Neural crest cell (in vitro differentiated cells): ENCODE measurements around the gene SEMA6C. TPM values are rescaled to one million over a fixed set of nuclear protein-coding genes. Genes with fewer than 3 reads are reported as not detected.
"Not testable (repeated sequence)": the region's sequence is repeated elsewhere in the genome, so short reads cannot be mapped to it uniquely, and the experiment has no call there.

ENCODE experiments used
- DNase-seq: peaks from one replicate; pipeline ENCODE4 v3.0.0; 2021; ENCODE audit warnings: low read depth, mixed read lengths, low spot score
- H3K27ac Mint-ChIP-seq: one replicate; pipeline ENCODE4 v1.8.0; 2021; ENCODE audit warnings: mild to moderate bottlenecking, mixed read lengths; ENCODE audit not compliant: unreplicated experiment
- H3K27me3 Mint-ChIP-seq: 2 replicates; pipeline ENCODE4 v1.8.0; 2021; ENCODE audit warnings: low read depth, mild to moderate bottlenecking, mixed read lengths
- H3K36me3 Mint-ChIP-seq: 2 replicates; pipeline ENCODE4 v1.8.0; 2021; ENCODE audit warnings: low read depth, mild to moderate bottlenecking, mixed read lengths
- H3K4me1 Mint-ChIP-seq: 2 replicates; pipeline ENCODE4 v1.8.0; 2021; ENCODE audit warnings: mixed read lengths
- H3K4me3 Mint-ChIP-seq: one replicate; pipeline ENCODE4 v1.8.0; 2021; ENCODE audit warnings: mild to moderate bottlenecking, mixed read lengths
- H3K9me3 Mint-ChIP-seq: 2 replicates; pipeline ENCODE4 v1.8.0; 2021; ENCODE audit warnings: mixed read lengths
- long read RNA-seq: library from polyadenylated mRNA; unstranded; transcript quantifications from one replicate; pipeline ENCODE4 v2.0.0, GENCODE V29; 2020
- total RNA-seq: library from RNA; stranded (reverse); gene quantifications from 2 replicates; pipeline ENCODE4 v1.2.1, GENCODE V29; 2021
- TF ChIP-seq, protein P1 (sequence below): fragments of 200-600 bp; sonication (generic); conservative IDR thresholded peaks from 2 replicates; pipeline ENCODE4 v1.5.0; 2021; ENCODE audit warnings: antibody characterized with exemption, mild to moderate bottlenecking

The SEMA6C gene, protein sequence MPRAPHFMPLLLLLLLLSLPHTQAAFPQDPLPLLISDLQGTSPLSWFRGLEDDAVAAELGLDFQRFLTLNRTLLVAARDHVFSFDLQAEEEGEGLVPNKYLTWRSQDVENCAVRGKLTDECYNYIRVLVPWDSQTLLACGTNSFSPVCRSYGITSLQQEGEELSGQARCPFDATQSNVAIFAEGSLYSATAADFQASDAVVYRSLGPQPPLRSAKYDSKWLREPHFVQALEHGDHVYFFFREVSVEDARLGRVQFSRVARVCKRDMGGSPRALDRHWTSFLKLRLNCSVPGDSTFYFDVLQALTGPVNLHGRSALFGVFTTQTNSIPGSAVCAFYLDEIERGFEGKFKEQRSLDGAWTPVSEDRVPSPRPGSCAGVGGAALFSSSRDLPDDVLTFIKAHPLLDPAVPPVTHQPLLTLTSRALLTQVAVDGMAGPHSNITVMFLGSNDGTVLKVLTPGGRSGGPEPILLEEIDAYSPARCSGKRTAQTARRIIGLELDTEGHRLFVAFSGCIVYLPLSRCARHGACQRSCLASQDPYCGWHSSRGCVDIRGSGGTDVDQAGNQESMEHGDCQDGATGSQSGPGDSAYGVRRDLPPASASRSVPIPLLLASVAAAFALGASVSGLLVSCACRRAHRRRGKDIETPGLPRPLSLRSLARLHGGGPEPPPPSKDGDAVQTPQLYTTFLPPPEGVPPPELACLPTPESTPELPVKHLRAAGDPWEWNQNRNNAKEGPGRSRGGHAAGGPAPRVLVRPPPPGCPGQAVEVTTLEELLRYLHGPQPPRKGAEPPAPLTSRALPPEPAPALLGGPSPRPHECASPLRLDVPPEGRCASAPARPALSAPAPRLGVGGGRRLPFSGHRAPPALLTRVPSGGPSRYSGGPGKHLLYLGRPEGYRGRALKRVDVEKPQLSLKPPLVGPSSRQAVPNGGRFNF
- 30.7 and 33.7 TPM in 2 replicates for total RNA-seq
- long read RNA-seq = 0 reads

DNA sequence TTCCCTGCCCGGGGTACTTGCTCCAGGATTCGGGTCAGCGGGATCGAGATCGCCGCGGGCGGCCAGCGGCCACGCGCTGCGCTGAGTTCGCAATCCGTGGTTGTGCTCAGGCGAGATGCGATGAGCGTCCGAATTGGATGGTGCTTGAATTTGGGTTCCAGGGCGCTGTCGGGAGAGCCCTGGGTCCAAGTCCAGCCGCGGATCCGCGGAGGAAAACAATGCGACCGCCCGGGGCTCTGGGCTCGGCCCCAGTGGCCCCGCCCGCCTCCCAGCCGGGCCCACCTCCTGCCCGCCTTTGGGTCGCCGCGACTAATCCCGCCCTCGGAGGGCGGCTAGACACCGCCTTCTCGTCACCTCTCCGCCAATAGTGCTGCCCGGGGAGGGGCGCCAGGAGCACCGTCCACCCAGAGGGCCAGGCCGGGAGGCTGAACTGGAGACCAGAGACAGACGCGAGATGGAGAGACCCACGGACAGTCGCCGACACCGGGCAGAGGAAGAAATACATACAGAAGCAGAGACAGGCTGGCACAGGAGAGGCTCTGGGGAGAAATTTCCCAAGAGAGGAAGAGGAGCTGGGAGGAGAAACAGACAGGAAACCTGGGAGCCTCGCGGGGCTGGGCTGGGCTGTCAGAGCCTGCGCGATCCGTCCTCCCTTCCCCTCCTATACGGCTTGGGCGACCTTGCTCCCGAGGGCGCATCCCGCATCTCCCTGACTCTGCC, at the start of gene SEMA6C:
Gene SEMA6C, minus strand, starts transcription at position 220 of the 720 bp plus-strand sequence. CDS start 4,010 bp downstream, outside the sequence.
- Mint-ChIP-seq H3K4me1 (peaks cover 38% of the 10 kb centered on the region), H3K27ac (no peak within 1 kb of the TSS), H3K36me3 (no peaks in the 10 kb centered on the region)

DNA sequence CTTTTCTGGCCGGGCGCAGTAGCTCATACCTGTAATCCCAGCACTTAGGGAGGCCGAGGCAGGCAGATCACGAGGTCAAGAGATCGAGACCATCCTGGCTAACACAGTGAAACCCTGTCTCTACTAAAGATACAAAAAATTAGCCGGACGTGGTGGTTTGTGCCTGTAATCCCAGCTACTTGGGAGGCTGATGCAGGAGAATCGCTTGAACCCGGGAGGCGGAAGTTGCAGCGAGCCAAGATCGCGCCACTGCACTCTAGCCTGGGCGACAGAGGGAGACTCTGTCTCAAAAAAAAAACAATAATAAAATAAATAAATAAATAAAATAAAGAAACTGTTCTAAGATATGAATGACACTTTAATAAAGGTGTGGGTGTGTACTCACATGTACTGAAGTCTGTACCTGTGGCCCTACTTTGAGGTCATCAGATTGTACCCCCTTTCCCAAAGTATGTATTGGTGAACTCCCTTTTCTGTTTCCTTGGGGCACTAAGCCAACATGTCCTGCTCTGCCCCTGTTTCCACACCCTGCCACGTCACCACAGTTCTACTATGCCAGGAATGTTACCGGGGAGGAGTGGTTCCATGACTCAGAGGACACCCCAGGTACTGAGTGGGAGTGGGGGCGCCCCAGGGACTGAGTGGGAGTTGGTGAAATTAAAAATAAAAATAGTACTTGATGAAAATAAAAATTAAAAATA, 48.6 kb upstream of the SEMA6C start:
- not testable (repeated sequence) for H3K27ac Mint-ChIP-seq, DNase-seq, H3K36me3 Mint-ChIP-seq, H3K9me3 Mint-ChIP-seq
- Mint-ChIP-seq H3K27me3 (peaks cover 23% of the 10 kb centered on the region), H3K4me1 (peaks cover 34% of the 10 kb centered on the region), H3K4me3 (peak overlapping the region; percentile 52)

More for the DNA sequence above, at the start of gene SEMA6C:
- TF ChIP-seq, protein P1, sequence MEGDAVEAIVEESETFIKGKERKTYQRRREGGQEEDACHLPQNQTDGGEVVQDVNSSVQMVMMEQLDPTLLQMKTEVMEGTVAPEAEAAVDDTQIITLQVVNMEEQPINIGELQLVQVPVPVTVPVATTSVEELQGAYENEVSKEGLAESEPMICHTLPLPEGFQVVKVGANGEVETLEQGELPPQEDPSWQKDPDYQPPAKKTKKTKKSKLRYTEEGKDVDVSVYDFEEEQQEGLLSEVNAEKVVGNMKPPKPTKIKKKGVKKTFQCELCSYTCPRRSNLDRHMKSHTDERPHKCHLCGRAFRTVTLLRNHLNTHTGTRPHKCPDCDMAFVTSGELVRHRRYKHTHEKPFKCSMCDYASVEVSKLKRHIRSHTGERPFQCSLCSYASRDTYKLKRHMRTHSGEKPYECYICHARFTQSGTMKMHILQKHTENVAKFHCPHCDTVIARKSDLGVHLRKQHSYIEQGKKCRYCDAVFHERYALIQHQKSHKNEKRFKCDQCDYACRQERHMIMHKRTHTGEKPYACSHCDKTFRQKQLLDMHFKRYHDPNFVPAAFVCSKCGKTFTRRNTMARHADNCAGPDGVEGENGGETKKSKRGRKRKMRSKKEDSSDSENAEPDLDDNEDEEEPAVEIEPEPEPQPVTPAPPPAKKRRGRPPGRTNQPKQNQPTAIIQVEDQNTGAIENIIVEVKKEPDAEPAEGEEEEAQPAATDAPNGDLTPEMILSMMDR = no peak
- no peaks in the 10 kb centered on the region for H3K9me3 Mint-ChIP-seq
- DNase-seq = peak; percentile 80
- H3K4me3 Mint-ChIP-seq = peak within 1 kb of the TSS; percentile 88
- H3K27me3 Mint-ChIP-seq = peaks cover 3% of the 10 kb centered on the region

DNA sequence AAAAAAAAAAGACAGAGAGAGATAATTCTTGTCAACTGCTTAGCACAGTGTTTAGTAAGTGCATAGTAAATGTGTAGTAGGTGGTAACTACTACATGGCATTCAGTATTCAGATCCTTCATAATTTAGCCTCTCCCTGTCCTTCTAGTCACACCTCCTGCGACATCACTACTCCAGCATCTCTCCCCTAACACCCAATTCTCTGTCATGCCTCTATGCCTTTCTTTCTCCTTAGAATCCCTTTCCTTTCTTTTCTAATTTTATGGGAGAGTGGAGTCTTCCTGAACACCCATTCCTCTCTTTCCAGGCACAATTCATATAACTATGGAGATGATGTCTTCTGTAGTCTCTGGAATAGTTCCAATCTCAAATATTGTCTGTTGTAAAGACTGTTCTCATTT, 47.4 kb upstream of the SEMA6C start:
- peaks cover 25% of the 10 kb centered on the region for H3K27me3 Mint-ChIP-seq
- no peak overlapping the region for H3K27ac Mint-ChIP-seq
- TF ChIP-seq, protein P1 = no peak
- H3K9me3 Mint-ChIP-seq = no peaks in the 10 kb centered on the region
- no peaks in the 10 kb centered on the region for H3K36me3 Mint-ChIP-seq
- peaks cover 31% of the 10 kb centered on the region for H3K4me1 Mint-ChIP-seq
- H3K4me3 Mint-ChIP-seq = peak overlapping the region; percentile 39
- no peak for DNase-seq

DNA sequence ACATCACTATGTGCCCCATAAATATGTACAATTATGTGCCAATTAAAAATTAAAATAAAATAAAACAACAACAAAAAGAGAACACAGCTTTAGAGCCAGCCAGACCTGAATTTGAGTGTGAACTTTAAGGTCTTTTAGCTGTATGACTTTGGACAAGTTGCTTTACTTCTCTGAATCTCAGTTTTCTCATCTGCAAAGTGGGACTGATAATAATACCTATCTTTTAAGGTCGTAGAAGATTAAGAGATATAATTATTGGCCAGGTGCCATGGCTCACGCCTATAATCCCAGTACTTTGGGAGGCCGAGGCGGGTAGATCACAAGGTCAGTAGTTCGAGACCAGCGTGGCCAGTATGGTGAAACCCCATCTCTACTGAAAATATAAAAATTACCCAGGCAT, 46.9 kb upstream of the SEMA6C start:
- TF ChIP-seq, protein P1 = no peak
- H3K36me3 Mint-ChIP-seq = no peaks in the 10 kb centered on the region
- H3K27me3 Mint-ChIP-seq = peaks cover 25% of the 10 kb centered on the region
- no peaks in the 10 kb centered on the region for H3K9me3 Mint-ChIP-seq
- peaks cover 33% of the 10 kb centered on the region for H3K4me1 Mint-ChIP-seq
- no peak for DNase-seq
- H3K27ac Mint-ChIP-seq = no peak overlapping the region
- no peak overlapping the region for H3K4me3 Mint-ChIP-seq

DNA sequence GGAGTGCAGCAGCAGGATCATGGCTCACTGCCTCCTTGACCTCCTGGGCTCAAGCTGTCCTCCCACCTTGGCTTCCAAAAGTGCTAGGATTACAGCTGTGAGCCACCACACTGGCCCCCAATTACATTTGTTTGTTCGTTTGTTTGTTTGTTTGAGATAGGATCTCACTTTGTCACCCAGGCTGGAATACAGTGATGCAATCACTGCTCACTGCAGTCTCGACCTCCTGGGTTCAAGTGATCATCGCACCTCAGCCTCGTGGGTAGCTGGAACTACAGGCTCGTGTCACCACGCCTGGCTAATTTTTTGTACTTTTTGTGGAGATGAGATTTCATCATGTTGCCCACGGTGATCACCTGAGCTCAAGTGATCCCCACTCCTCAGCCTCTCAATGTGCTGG, 45.6 kb upstream of the SEMA6C start:
- Mint-ChIP-seq H3K4me1 (peaks cover 31% of the 10 kb centered on the region), H3K36me3 (no peaks in the 10 kb centered on the region), H3K27me3 (peaks cover 25% of the 10 kb centered on the region), H3K4me3 (peak overlapping the region; percentile 19), H3K27ac (no peak overlapping the region), H3K9me3 (no peaks in the 10 kb centered on the region)
- TF ChIP-seq, protein P1 = no peak
- no peak for DNase-seq
